Upper lobe of left lung (tissue), 6 donors: ENCODE data around the gene ULBP3. TPM values are rescaled to one million over a fixed set of nuclear protein-coding genes. Genes with fewer than 3 reads are reported as not detected.
"Not testable (repeated sequence)": the region's sequence is repeated elsewhere in the genome, so short reads cannot be mapped to it uniquely, and the experiment has no call there.

Experiments used
- ATAC-seq, 2 donors: fragments of 200-7000 bp; cut with Tn5 transposase; one replicate each; pipeline ENCODE4 v1.9.1; 2022; ENCODE audit warnings: mild to moderate bottlenecking in 2 of 2, moderate library complexity in 2 of 2; ENCODE audit not compliant: low FRiP score in 2 of 2
- DNase-seq, 2 donors: peaks; one replicate each; pipeline ENCODE4 v3.0.0-alpha.2; 2019 to 2020
- H3K27ac ChIP-seq, 4 donors: fragments of 200-600 bp; sonication (generic); one replicate each; pipeline ENCODE4 v1.5.1; 2016 to 2019
- H3K27me3 ChIP-seq, 4 donors: fragments of 200-600 bp; sonication (generic); one replicate each; pipeline ENCODE4 v1.5.1; 2017 to 2019
- H3K36me3 ChIP-seq, 4 donors: fragments of 200-600 bp; sonication (generic); one replicate each; pipeline ENCODE4 v1.5.1; 2016 to 2019
- H3K4me1 ChIP-seq, 4 donors: fragments of 200-600 bp; sonication (generic); one replicate each; pipeline ENCODE4 v1.5.1; 2018 to 2019
- H3K4me3 ChIP-seq, 4 donors: fragments of 200-600 bp; sonication (generic); one replicate each; pipeline ENCODE4 v1.5.1; 2017 to 2019; ENCODE audit warnings: mild to moderate bottlenecking in 2 of 4, moderate library complexity in 1 of 4
- H3K9me3 ChIP-seq, 4 donors: fragments of 200-600 bp; sonication (generic); one replicate each; pipeline ENCODE4 v1.5.1; 2018 to 2019
- EP300 ChIP-seq, 4 donors: sonication (generic); formaldehyde crosslinking; IDR thresholded peaks; one replicate each; pipeline ENCODE4 v1.5.1; 2017; ENCODE audit warnings: antibody characterized with exemption in 4 of 4, control low read depth in 2 of 4
- POLR2A ChIP-seq, 4 donors: fragments of 450-650 bp; IDR thresholded peaks; one replicate each; pipeline ENCODE4 v1.5.1; 2016 to 2017; ENCODE audit warnings: antibody characterized with exemption in 4 of 4, mild to moderate bottlenecking in 2 of 4
- POLR2AphosphoS5 ChIP-seq, 2 donors: sonication (generic); formaldehyde crosslinking; IDR thresholded peaks; one replicate each; pipeline ENCODE4 v1.5.1; 2017; ENCODE audit warnings: antibody characterized with exemption in 2 of 2
- WGBS, 2 donors: methylation state at CpG; one replicate each; pipeline ENCODE4 v1.1.5; 2017 to 2018; 5-methylcytosine and 5-hydroxymethylcytosine counted together
- total RNA-seq, 6 donors: library from RNA; depleted of rRNA in 4 of 6; stranded (reverse); fragments of >200 nt in 4 of 6; gene quantifications; one replicate each; pipeline versions ENCODE4 v1.1.0 to v1.2.1, GENCODE V29; 2016 to 2021
- TF ChIP-seq, protein P1 (sequence below), 6 experiments: fragments of 450-650 bp in 4 of 6; fragments of 200-600 bp in 2 of 6; sonication (generic) in 2 of 6; IDR thresholded peaks; one replicate each; pipeline ENCODE4 v1.5.1; 2016 to 2019; ENCODE audit warnings: antibody characterized with exemption in 6 of 6
- donor health status: DM: no; HTN: no; CAD: no; lungs with moderate emphysema.
- donor health status: DM: no; HTN: yes; CAD: no; lungs with severe emphysema.

Gene ULBP3
- total RNA-seq, 6 donors from 2014 or later = 2.5 to 7.0 (median 4.9) TPM; not detected in 2

DNA sequence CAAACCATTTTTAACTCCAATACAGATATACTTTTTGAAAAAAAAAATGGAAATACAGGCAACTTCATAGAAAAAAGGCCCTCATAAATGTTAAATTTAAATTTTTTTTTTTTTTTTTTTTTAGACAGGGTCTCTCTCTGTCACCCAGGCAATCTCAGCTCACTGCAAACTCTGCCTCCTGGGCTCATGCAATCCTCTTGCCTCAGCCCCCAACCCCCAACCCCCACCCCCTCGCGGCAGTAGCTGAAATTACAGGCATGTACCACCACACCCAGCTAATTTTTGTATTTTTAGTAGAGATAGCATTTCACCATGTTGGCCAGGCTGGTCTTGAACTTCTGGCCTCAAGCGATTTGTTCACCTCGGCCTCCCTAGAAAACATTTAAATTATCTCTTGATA, 12.8 kb upstream of the ULBP3 start:
- ATAC-seq (no peak), DNase-seq (no peak)
- Histone ChIP-seq H3K9me3 (no peaks in the 10 kb centered on the region), H3K36me3 (no peaks in the 10 kb centered on the region), H3K27ac (no peak overlapping the region), H3K27me3 (no peaks in the 10 kb centered on the region), H3K4me1 (no peaks in the 10 kb centered on the region), H3K4me3 (no peak overlapping the region)
- WGBS, 2 donors = 81 to 84% methylated on average over 4 of the region's 4 CpGs
- TF ChIP-seq, protein P1, sequence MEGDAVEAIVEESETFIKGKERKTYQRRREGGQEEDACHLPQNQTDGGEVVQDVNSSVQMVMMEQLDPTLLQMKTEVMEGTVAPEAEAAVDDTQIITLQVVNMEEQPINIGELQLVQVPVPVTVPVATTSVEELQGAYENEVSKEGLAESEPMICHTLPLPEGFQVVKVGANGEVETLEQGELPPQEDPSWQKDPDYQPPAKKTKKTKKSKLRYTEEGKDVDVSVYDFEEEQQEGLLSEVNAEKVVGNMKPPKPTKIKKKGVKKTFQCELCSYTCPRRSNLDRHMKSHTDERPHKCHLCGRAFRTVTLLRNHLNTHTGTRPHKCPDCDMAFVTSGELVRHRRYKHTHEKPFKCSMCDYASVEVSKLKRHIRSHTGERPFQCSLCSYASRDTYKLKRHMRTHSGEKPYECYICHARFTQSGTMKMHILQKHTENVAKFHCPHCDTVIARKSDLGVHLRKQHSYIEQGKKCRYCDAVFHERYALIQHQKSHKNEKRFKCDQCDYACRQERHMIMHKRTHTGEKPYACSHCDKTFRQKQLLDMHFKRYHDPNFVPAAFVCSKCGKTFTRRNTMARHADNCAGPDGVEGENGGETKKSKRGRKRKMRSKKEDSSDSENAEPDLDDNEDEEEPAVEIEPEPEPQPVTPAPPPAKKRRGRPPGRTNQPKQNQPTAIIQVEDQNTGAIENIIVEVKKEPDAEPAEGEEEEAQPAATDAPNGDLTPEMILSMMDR (IDR thresholded peaks at IDR 0.05) = no peak
- TF ChIP-seq EP300 (IDR thresholded peaks at IDR 0.05) (no peak), POLR2AphosphoS5 (IDR thresholded peaks at IDR 0.05) (no peak), POLR2A (IDR thresholded peaks at IDR 0.05) (no peak)

DNA sequence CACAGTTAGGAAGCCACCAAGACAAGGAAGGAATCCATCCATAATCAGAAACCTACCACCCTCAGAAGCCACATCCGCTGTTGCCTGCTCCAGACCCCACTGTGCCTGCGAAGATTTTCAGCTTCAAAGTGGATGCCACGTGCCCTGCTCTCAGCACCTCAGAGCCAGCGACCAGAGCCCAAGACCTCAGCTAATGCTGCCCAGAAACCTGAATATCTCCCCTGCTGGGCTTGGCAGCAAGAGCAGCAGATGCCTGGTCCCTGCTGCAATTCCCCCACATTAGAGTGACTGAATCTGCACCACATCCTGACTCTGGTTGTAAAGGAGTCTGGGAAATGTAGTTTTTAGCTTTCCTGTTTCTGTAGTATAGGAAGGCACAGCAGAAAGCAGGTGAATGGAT, 10.7 kb upstream of the ULBP3 start:
- no peak overlapping the region for H3K27ac ChIP-seq
- no peak for DNase-seq
- 82% methylated on average over 4 of the region's 4 CpGs; no CpG with 5 or more reads in 1 of the 2 donors for WGBS, 2 donors
- H3K4me1 ChIP-seq = no peaks in the 10 kb centered on the region
- ATAC-seq = no peak
- H3K27me3 ChIP-seq = no peaks in the 10 kb centered on the region
- no peaks in the 10 kb centered on the region for H3K36me3 ChIP-seq
- TF ChIP-seq EP300 (IDR thresholded peaks at IDR 0.05) = no peak
- H3K4me3 ChIP-seq = no peak overlapping the region
- no peaks in the 10 kb centered on the region for H3K9me3 ChIP-seq

DNA sequence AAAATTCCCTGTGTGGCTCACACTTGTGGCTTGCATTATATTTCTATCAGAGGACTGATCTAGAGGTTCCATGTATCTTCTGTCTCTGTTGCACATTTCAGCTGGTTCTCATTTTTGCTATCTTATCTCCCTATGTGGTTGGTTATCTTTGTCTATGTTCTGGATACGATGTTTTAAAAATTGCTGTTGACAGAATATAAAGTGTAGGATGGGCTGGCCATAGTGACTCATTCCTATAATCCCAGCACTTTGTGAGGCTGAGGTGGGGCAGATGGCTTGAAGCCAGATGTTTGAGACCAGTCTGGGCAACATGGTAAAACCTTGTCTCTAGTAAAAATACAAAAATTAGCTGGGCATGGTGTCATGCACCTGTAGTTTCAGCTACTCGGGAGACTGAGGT, 9.9 kb upstream of the ULBP3 start:
- no peaks in the 10 kb centered on the region for H3K4me1 ChIP-seq
- DNase-seq (no peak), ATAC-seq (no peak)
- no peaks in the 10 kb centered on the region for H3K27me3 ChIP-seq
- no peak overlapping the region for H3K4me3 ChIP-seq
- TF ChIP-seq POLR2AphosphoS5 (IDR thresholded peaks at IDR 0.05) (no peak), EP300 (IDR thresholded peaks at IDR 0.05) (no peak), POLR2A (IDR thresholded peaks at IDR 0.05) (no peak)
- TF ChIP-seq, protein P1 (IDR thresholded peaks at IDR 0.05) = no peak
- 74% methylated on average over 2 of the region's 2 CpGs for WGBS, 2 donors
- no peaks in the 10 kb centered on the region for H3K36me3 ChIP-seq
- no peaks in the 10 kb centered on the region for H3K9me3 ChIP-seq
- no peak overlapping the region for H3K27ac ChIP-seq

DNA sequence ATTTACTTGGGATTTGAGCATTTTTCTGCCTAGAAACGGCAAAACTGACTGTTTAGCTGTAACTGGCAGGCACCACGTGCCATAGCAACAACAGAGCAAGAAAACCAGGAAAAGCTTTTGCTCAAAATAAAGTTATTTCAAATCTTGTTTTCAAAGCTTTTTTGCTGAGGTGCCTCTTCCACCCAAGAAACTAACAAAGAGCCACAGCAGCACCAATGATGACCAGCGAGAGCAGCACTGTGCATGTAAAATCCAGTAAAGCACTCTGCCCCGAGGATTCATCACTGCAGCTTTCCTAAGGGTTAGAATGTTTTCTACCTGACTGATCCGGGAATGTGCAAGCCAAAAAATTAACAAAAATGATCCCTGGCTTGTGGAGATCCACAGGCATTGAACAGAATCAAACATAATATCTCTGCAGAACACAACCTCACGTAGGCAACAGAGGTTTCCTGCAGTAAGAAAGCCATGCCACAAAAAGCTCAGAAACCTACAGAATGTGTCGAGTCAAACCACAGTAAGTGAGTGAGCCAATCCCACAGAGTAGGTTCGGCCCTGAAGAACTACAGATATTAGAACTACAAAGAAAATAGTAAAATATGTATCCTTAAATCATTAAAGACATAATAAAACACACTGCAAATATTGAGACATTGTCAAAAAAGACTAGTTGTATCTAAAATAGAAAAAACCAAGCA, 7.4 kb upstream of the ULBP3 start:
- WGBS, 2 donors = 59 to 64% methylated on average over 8 of the region's 8 CpGs
- TF ChIP-seq EP300 (IDR thresholded peaks at IDR 0.05) = no peak
- TF ChIP-seq POLR2AphosphoS5 (IDR thresholded peaks at IDR 0.05) = no peak
- no peak for TF ChIP-seq POLR2A (IDR thresholded peaks at IDR 0.05)
- TF ChIP-seq, protein P1 (IDR thresholded peaks at IDR 0.05) = no peak
- no peak for ATAC-seq

DNA sequence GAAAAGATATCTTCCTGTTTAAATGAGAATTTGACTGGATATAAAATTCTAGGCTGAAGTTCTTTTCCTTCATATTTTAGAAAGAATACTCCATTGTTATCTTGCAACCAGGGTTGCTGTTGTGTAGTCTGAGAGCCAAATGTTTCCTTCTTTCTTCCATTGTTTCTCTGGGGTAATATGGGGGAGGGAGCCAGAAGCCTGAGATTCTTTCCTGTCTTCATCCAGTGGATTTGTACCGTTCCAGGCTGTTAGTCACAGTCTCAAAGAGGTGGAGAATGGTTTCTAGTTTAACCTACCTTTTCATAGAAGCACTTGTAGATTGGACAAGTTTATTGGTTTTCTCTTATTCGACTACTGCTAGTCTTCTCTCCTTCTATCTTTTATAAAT, 6.1 kb upstream of the ULBP3 start:
- TF ChIP-seq EP300 (IDR thresholded peaks at IDR 0.05) (no peak), POLR2AphosphoS5 (IDR thresholded peaks at IDR 0.05) (no peak), POLR2A (IDR thresholded peaks at IDR 0.05) (no peak)
- TF ChIP-seq, protein P1 (IDR thresholded peaks at IDR 0.05) = no peak

More for the DNA sequence above, 7.4 kb upstream of the ULBP3 start:
- no peak overlapping the region for H3K4me3 ChIP-seq
- no peak for DNase-seq
- peaks cover 0 to 9% (median 3%) of the 10 kb centered on the region in 4 donors for H3K4me1 ChIP-seq
- H3K27me3 ChIP-seq = no peaks in the 10 kb centered on the region
- H3K9me3 ChIP-seq = no peaks in the 10 kb centered on the region
- no peak overlapping the region for H3K27ac ChIP-seq
- no peaks in the 10 kb centered on the region for H3K36me3 ChIP-seq

DNA sequence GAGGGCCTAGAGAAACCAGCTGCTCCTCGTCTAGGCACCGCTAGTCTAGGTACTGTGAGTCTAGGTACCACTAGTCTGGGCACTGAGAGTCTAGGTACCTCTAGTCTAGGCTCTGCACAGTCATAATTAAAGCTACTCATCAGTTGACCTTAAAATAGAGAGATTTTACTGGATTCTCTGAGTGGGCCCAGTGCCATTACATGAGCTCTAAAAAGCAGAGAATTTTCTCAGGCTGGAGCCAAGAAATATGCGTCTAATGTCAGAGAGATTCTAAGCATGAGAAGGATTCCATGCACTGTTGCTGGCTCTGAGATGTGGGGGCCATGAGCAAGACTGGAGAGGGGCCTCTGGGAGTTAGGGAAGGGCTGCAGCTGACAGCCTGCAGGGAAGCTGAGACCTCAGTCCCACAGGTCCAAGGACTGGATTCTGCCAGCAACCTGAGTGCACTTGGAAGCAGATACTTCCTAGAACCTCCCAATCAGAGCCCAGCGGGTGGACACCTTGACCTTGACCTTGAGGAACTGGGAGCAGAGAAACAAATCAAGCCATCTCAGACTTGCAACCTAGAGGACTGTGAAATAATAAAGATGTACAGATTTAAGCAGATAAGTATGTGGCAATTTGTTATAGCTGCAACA, 5.6 kb upstream of the ULBP3 start:
- WGBS, 2 donors = 87 to 91% methylated on average over 3 to 4 of the region's 4 CpGs
- not testable (repeated sequence) for DNase-seq, H3K36me3 ChIP-seq

More for the DNA sequence above, 6.1 kb upstream of the ULBP3 start:
- no peak overlapping the region for H3K4me3 ChIP-seq
- H3K36me3 ChIP-seq = no peaks in the 10 kb centered on the region
- ATAC-seq (no peak), DNase-seq (no peak)
- no peaks in the 10 kb centered on the region for H3K27me3 ChIP-seq
- H3K4me1 ChIP-seq = peaks cover 0 to 18% (median 3%) of the 10 kb centered on the region in 4 donors
- no peak overlapping the region for H3K27ac ChIP-seq
- WGBS, 2 donors = 72 to 78% methylated on average over 2 of the region's 2 CpGs
- H3K9me3 ChIP-seq = no peaks in the 10 kb centered on the region

More for the DNA sequence above, 5.6 kb upstream of the ULBP3 start:
- H3K27ac ChIP-seq, H3K27me3 ChIP-seq, ATAC-seq, H3K9me3 ChIP-seq, H3K4me3 ChIP-seq: not testable (repeated sequence)
- H3K4me1 ChIP-seq = peaks cover under 1 to 23% (median 4%) of the 10 kb centered on the region in 4 donors
